HS-27A (cell line): ENCODE results near the gene RIOK3.

Source experiments
- DNase-seq: peaks from one replicate; pipeline ENCODE4 v3.0.0-alpha.2; 2012; ENCODE audit warnings: low read depth, missing footprints

RIOK3 gene

GRCh38 chr18:23531912-23532311 is 78.8 kb downstream of the RIOK3 start:
- DNase-seq: no peak
